T-helper 1 cell treated with Interleukin-12 subunit alpha and Interleukin-12 subunit beta and Interleukin-4 antibody, amounts not matched to agents 30 ng/mL and 1 ng/mL, for 36 hours (primary cell): ENCODE results near the gene KRT33B. TPM values are rescaled to one million over a fixed set of nuclear protein-coding genes. Genes with fewer than 3 reads are reported as not detected.

Experiments
- intact Hi-C: fragments of 100-400 bp; cut with micrococcal nuclease; formaldehyde crosslinking; loops from one replicate; pipeline ENCODE4 v1.15.1; 2024
- total RNA-seq: library from RNA; stranded (reverse); gene quantifications from 2 replicates; pipeline ENCODE4 v1.2.3, GENCODE V29; 2022

The KRT33B gene
- total RNA-seq, 1 donor from 2014 or later: not detected

- intact Hi-C loops: no loop called here
Observed at GRCh38 chr17:41326173-41327145, 43.2 kb downstream of the KRT33B start.

GRCh38 chr17:41325611-41326010 is 44.0 kb downstream of the KRT33B start:
- intact Hi-C loops: no loop called here

GRCh38 chr17:41325126-41325525 is 44.5 kb downstream of the KRT33B start:
- intact Hi-C loops: no loop called here

GRCh38 chr17:41324180-41325075 is 45.2 kb downstream of the KRT33B start:
- intact Hi-C loops: loop anchor here (5.0 kb wide), 2 partner anchors 343 to 967 kb away; no protein-coding TSS in a partner anchor

GRCh38 chr17:41322903-41323895 is 46.4 kb downstream of the KRT33B start:
- intact Hi-C loops: loop anchor here (1.0 to 5.0 kb wide), 4 partner anchors 173 to 966 kb away; no protein-coding TSS in a partner anchor

GRCh38 chr17:41322094-41322902 is 47.3 kb downstream of the KRT33B start:
- intact Hi-C loops: loop anchor here (1.0 to 5.0 kb wide), 4 partner anchors 174 to 965 kb away; no protein-coding TSS in a partner anchor

- intact Hi-C loops: no loop called here
Observed at GRCh38 chr17:41318231-41318630, 51.4 kb downstream of the KRT33B start.

GRCh38 chr17:41315814-41316445 is 53.7 kb downstream of the KRT33B start:
- intact Hi-C loops: no loop called here

GRCh38 chr17:41315204-41315794 is 54.3 kb downstream of the KRT33B start, which contains the start of gene KRTAP17-1:
KRTAP17-1 (minus strand) TSS chr17:41315710; CDS start chr17:41315650, 60 bp downstream.
- intact Hi-C loops: no loop called here

Other genes with a start within 250 kb of the KRT33B start
- gene KRTAP4-12, start 245.6 kb downstream of the KRT33B start, total RNA-seq: not detected in 2 replicates
- gene KRTAP4-6, start 229.3 kb downstream of the KRT33B start, total RNA-seq: not detected in 2 replicates
- not detected in 2 replicates for gene KRTAP4-5, start 220.0 kb downstream of the KRT33B start, total RNA-seq
- not detected in 2 replicates for gene KRTAP4-4, start 209.1 kb downstream of the KRT33B start, total RNA-seq
- not detected in 2 replicates for gene KRTAP4-3, start 201.6 kb downstream of the KRT33B start, total RNA-seq
- not detected in 2 replicates for gene KRTAP4-2, start 191.6 kb downstream of the KRT33B start, total RNA-seq
- gene KRTAP4-1, start 184.9 kb downstream of the KRT33B start, total RNA-seq: not detected in 2 replicates
- gene KRTAP9-1, start 179.9 kb downstream of the KRT33B start, total RNA-seq: not detected in 2 replicates
- gene KRTAP9-2, start 143.2 kb downstream of the KRT33B start, total RNA-seq: not detected in 2 replicates
- gene KRTAP9-3, start 137.4 kb downstream of the KRT33B start, total RNA-seq: not detected in 2 replicates
- not detected in 2 replicates for gene KRTAP9-8, start 131.8 kb downstream of the KRT33B start, total RNA-seq
- gene KRTAP9-4, start 120.1 kb downstream of the KRT33B start, total RNA-seq: not detected in 2 replicates
- not detected in 2 replicates for gene KRTAP9-9, start 114.4 kb downstream of the KRT33B start, total RNA-seq
- not detected in 2 replicates for gene KRTAP9-6, start 104.4 kb downstream of the KRT33B start, total RNA-seq
- not detected in 2 replicates for gene KRTAP9-7, start 94.1 kb downstream of the KRT33B start, total RNA-seq
- not detected in 2 replicates for gene KRTAP29-1, start 67.0 kb downstream of the KRT33B start, total RNA-seq
- gene KRTAP16-1, start 60.5 kb downstream of the KRT33B start, total RNA-seq: not detected in 2 replicates
- gene KRTAP17-1, start 54.1 kb downstream of the KRT33B start, total RNA-seq: not detected in 2 replicates
- not detected in 2 replicates for gene KRT33A, start 19.0 kb downstream of the KRT33B start, total RNA-seq
- gene KRT34, start 12.5 kb upstream of the KRT33B start, total RNA-seq: not detected in 2 replicates
- not detected in 2 replicates for gene KRT31, start 27.8 kb upstream of the KRT33B start, total RNA-seq
- not detected in 2 replicates for gene KRT37, start 54.8 kb upstream of the KRT33B start, total RNA-seq
- gene KRT38, start 71.2 kb upstream of the KRT33B start, total RNA-seq: not detected in 2 replicates
- not detected in 2 replicates for gene KRT32, start 97.6 kb upstream of the KRT33B start, total RNA-seq
- not detected in 2 replicates for gene KRT35, start 111.3 kb upstream of the KRT33B start, total RNA-seq
- not detected in 2 replicates for gene KRT36, start 120.1 kb upstream of the KRT33B start, total RNA-seq
- gene KRT13, start 135.8 kb upstream of the KRT33B start, total RNA-seq: not detected in 2 replicates
- not detected in 2 replicates for gene KRT15, start 149.1 kb upstream of the KRT33B start, total RNA-seq
- gene KRT19, start 158.5 kb upstream of the KRT33B start, total RNA-seq: not detected in 2 replicates
- gene KRT9, start 202.2 kb upstream of the KRT33B start, total RNA-seq: not detected in 2 replicates
- not detected in 2 replicates for gene KRT14, start 217.1 kb upstream of the KRT33B start, total RNA-seq
- gene KRT16, start 243.0 kb upstream of the KRT33B start, total RNA-seq: not detected in 2 replicates